ENCODE data around the gene CERS3. TPM values are rescaled to one million over a fixed set of nuclear protein-coding genes. Genes with fewer than 3 reads are reported as not detected.

CERS3 gene
- total and polyA plus RNA-seq, 10 of the 15 experiments (the other 5 are each of a cell fraction or from before 2014, with no cell fraction given), result not detected

- RAD21 ChIA-PET (ENCODE audit: unreplicated experiment), result no interaction called here
- intact Hi-C loops (cut with micrococcal nuclease; ENCODE audit: unreplicated experiment), result no loop called here
Observed at GRCh38 chr15:100533886-100534285, 5.1 kb upstream of the CERS3 start.

GRCh38 chr15:100531823-100532327 is 3.1 kb upstream of the CERS3 start:
- intact Hi-C loops (cut with micrococcal nuclease; ENCODE audit: unreplicated experiment), result no loop called here
- no TSS peak for BruUV-seq (replicated peaks)

More at GRCh38 chr15:100533886-100534285, 5.1 kb upstream of the CERS3 start:
- Histone ChIP-seq H2AFZ (ENCODE audit: control insufficient read depth, low read depth, low read length) (no peak overlapping the region), H4K20me1 (ENCODE audit: control insufficient read depth, insufficient read depth) (no peaks in the 10 kb centered on the region), H3K4me1 (ENCODE audit: control insufficient read depth, insufficient read depth, low read length) (no peaks in the 10 kb centered on the region), H3K36me3 (ENCODE audit: control insufficient read depth in 2 of 2, insufficient read depth in 2 of 2, low read length in 1 of 2) (no peaks in the 10 kb centered on the region), H3K27ac (ENCODE audit: control insufficient read depth, insufficient read depth) (no peak overlapping the region), H3K4me3 (no peak overlapping the region), H3K79me2 (ENCODE audit: control insufficient read depth, insufficient read depth, low read length) (no peaks in the 10 kb centered on the region), H3K9ac (ENCODE audit: control insufficient read depth, insufficient read depth, low read length) (no peak overlapping the region), H3K9me3 (replicated peaks; ENCODE audit: control insufficient read depth, insufficient read depth, low read length) (no peaks in the 10 kb centered on the region; the same call in 2 of the 3 replicates), H3K27me3 (replicated peaks in 1 of 2; ENCODE audit: control insufficient read depth in 2 of 2, insufficient read depth in 2 of 2, low read length in 1 of 2) (no peaks in the 10 kb centered on the region; a peak in 1 of 4 replicates), H3K4me2 (ENCODE audit: control insufficient read depth, insufficient read depth) (no peak overlapping the region)
- in situ Hi-C loops (cut with MboI), result no loop called here
- ChIA-PET SMC1A (ENCODE audit: uncharacterized antibody, unreplicated experiment) (no interaction called here), POLR2A (no interaction called here), CTCF (no interaction called here)
- no peak for DNase-seq (ENCODE audit: low read depth, low spot score)
- TF ChIP-seq TCF7 (IDR thresholded peaks at IDR 0.05; ENCODE audit: borderline replicate concordance), result no peak
- ATAC-seq, result no peak
- BruUV-seq (replicated peaks), result no TSS peak
- WGBS (ENCODE audit: insufficient coverage, insufficient replicate concordance, low lambda C conversion rate, missing lambda C conversion rate), result 28% methylated on average over 1 of the region's 1 CpG
- FAIRE-seq, result no peak

More at GRCh38 chr15:100531823-100532327, 3.1 kb upstream of the CERS3 start:
- no peaks in the 10 kb centered on the region for H3K79me2 ChIP-seq (ENCODE audit: control insufficient read depth, insufficient read depth, low read length)
- WGBS (ENCODE audit: insufficient coverage, insufficient replicate concordance, low lambda C conversion rate, missing lambda C conversion rate), result 63% methylated on average over 11 of the region's 11 CpGs
- in situ Hi-C loops (cut with MboI), result no loop called here
- ChIA-PET SMC1A (ENCODE audit: uncharacterized antibody, unreplicated experiment) (no interaction called here), POLR2A (no interaction called here), RAD21 (ENCODE audit: unreplicated experiment) (no interaction called here), CTCF (no interaction called here)
- H3K4me2 ChIP-seq (ENCODE audit: control insufficient read depth, insufficient read depth), result no peak overlapping the region
- no peaks in the 10 kb centered on the region for H4K20me1 ChIP-seq (ENCODE audit: control insufficient read depth, insufficient read depth)
- no peak overlapping the region for H2AFZ ChIP-seq (ENCODE audit: control insufficient read depth, low read depth, low read length)
- H3K9ac ChIP-seq (ENCODE audit: control insufficient read depth, insufficient read depth, low read length), result no peak overlapping the region
- DNase-seq (ENCODE audit: low read depth, low spot score) (no peak), FAIRE-seq (no peak), ATAC-seq (no peak)
- H3K27me3 ChIP-seq (replicated peaks in 1 of 2; ENCODE audit: control insufficient read depth in 2 of 2, insufficient read depth in 2 of 2, low read length in 1 of 2), result no peaks in the 10 kb centered on the region; a peak in 1 of 4 replicates
- TF ChIP-seq SUZ12 (IDR thresholded peaks at IDR 0.05; ENCODE audit: unreplicated experiment) (no peak), SMAD5 (IDR thresholded peaks at IDR 0.05; ENCODE audit: low read depth) (no peak)
- no peaks in the 10 kb centered on the region for H3K9me3 ChIP-seq (replicated peaks; ENCODE audit: control insufficient read depth, insufficient read depth, low read length)
- H3K36me3 ChIP-seq (ENCODE audit: control insufficient read depth in 2 of 2, insufficient read depth in 2 of 2, low read length in 1 of 2), result no peaks in the 10 kb centered on the region
- H3K27ac ChIP-seq (ENCODE audit: control insufficient read depth, insufficient read depth), result no peak overlapping the region
- H3K4me3 ChIP-seq, result no peak overlapping the region
- H3K4me1 ChIP-seq (ENCODE audit: control insufficient read depth, insufficient read depth, low read length), result no peaks in the 10 kb centered on the region
